HepG2 (cell line): Measurements from ENCODE around the gene UNC13D.
"Not testable (repeated sequence)": the region's sequence is repeated elsewhere in the genome, so short reads cannot be mapped to it uniquely, and the experiment has no call there.

Experiments used
- CBX1 ChIP-seq: IDR thresholded peaks from one replicate; pipeline ENCODE4 v1.6.1; 2016; ENCODE audit warnings: antibody characterized with exemption, low read depth
- FOXM1 ChIP-seq: sonication (generic); formaldehyde crosslinking; IDR thresholded peaks from 2 replicates; pipeline ENCODE4 v1.5.0; 2020; ENCODE audit warnings: missing genetic modification reagents
- MAFG ChIP-seq: sonication (generic); formaldehyde crosslinking; IDR thresholded peaks from 2 replicates; pipeline ENCODE4 v1.5.1; 2020; ENCODE audit warnings: mild to moderate bottlenecking, missing genetic modification reagents
- NR2F2 ChIP-seq: IDR thresholded peaks from 2 replicates; pipeline ENCODE4 v1.6.1; 2012; ENCODE audit warnings: low read depth, inconsistent platforms, borderline replicate concordance
- POLR2A ChIP-seq, 2 experiments: IDR thresholded peaks; 2 replicates each; pipeline ENCODE4 v1.6.1; 2011; ENCODE audit warnings: low read depth in 2 of 2, low read length in 2 of 2, mild to moderate bottlenecking in 1 of 2, moderate library complexity in 1 of 2; ENCODE audit not compliant: insufficient read depth in 1 of 2
- ZNF329 ChIP-seq: sonication (generic); formaldehyde crosslinking; IDR thresholded peaks from 2 replicates; pipeline ENCODE4 v1.9.0; 2021; ENCODE audit warnings: low read depth, mild to moderate bottlenecking, missing genetic modification reagents
- TF ChIP-seq, protein P1 (sequence below): sonication (generic); formaldehyde crosslinking; IDR thresholded peaks from 2 replicates; pipeline ENCODE4 v1.4.0; 2020; ENCODE audit warnings: mild to moderate bottlenecking, missing genetic modification reagents
- TF ChIP-seq, protein P2 (sequence below): sonication (generic); formaldehyde crosslinking; conservative IDR thresholded peaks from 2 replicates; pipeline ENCODE4 v1.4.0; 2020; ENCODE audit warnings: missing genetic modification reagents

DNA sequence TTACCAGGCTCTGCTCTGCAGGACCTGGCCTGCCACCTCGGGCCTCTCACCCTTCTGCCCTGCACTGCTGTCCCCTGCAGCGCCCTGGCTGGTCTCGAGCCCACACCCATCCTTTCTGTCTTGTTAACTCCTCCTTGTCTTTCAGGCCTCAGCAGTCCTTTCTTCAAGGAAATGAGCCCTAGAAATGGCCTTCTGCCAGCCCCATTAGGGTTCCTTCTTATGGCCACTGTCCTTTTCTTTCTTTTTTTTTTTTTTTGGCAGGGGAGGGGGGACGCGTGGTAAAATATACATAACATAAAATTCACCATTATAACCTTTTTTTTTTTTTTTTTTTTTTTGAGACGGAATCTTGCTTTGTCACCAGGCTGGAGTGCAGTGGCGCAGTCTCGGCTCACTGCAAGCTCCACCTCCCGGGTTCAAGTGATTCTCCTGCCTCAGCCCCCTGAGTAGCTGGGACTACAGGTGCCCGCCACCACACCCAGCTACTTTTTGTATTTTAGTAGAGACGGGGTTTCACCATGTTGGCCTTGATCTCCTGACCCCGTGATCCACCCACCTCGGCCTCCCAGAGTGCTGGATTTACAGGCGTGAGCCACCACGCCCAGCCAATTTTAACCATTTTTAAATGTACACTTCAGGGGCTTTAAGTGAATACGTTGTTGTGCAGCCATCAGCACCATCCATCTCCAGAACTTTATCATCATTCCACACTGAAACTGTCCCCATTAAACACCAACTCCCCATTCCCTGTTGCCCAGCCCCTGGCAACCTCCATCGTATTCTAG is 21.4 kb upstream of the UNC13D start:
- not testable (repeated sequence) for TF ChIP-seq MAFG (CRISPR knock-in tag); CBX1; NR2F2; ZNF329 (CRISPR knock-in tag); FOXM1 (CRISPR knock-in tag); POLR2A (IDR thresholded peaks at IDR 0.05; ENCODE audit: insufficient read depth in 1 of 2, low read depth in 2 of 2, low read length in 2 of 2)
- TF ChIP-seq, protein P1, sequence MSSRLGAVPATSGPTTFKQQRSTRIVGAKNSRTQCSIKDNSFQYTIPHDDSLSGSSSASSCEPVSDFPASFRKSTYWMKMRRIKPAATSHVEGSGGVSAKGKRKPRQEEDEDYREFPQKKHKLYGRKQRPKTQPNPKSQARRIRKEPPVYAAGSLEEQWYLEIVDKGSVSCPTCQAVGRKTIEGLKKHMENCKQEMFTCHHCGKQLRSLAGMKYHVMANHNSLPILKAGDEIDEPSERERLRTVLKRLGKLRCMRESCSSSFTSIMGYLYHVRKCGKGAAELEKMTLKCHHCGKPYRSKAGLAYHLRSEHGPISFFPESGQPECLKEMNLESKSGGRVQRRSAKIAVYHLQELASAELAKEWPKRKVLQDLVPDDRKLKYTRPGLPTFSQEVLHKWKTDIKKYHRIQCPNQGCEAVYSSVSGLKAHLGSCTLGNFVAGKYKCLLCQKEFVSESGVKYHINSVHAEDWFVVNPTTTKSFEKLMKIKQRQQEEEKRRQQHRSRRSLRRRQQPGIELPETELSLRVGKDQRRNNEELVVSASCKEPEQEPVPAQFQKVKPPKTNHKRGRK (CRISPR knock-in tag): not testable (repeated sequence)
- TF ChIP-seq, protein P2, sequence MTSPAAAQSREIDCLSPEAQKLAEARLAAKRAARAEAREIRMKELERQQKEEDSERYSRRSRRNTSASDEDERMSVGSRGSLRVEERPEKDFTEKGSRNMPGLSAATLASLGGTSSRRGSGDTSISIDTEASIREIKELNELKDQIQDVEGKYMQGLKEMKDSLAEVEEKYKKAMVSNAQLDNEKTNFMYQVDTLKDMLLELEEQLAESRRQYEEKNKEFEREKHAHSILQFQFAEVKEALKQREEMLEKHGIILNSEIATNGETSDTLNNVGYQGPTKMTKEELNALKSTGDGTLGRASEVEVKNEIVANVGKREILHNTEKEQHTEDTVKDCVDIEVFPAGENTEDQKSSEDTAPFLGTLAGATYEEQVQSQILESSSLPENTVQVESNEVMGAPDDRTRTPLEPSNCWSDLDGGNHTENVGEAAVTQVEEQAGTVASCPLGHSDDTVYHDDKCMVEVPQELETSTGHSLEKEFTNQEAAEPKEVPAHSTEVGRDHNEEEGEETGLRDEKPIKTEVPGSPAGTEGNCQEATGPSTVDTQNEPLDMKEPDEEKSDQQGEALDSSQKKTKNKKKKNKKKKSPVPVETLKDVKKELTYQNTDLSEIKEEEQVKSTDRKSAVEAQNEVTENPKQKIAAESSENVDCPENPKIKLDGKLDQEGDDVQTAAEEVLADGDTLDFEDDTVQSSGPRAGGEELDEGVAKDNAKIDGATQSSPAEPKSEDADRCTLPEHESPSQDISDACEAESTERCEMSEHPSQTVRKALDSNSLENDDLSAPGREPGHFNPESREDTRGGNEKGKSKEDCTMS (CRISPR knock-in tag): not testable (repeated sequence)
